Peyer's patch (tissue), 4 donors: Measurements from ENCODE around the gene RPL3.

Experiments
- CTCF ChIP-seq, 6 experiments: fragments of 450-650 bp in 4 of 6; fragments of 200-600 bp in 2 of 6; sonication (generic) in 1 of 6; IDR thresholded peaks; one replicate each; pipeline ENCODE4 v1.5.1; 2017 to 2019; ENCODE audit warnings: antibody characterized with exemption in 6 of 6, mild to moderate bottlenecking in 3 of 6, moderate library complexity in 1 of 6
- POLR2A ChIP-seq, 2 donors: fragments of 450-650 bp; IDR thresholded peaks; one replicate each; pipeline ENCODE4 v1.5.1; 2017; ENCODE audit warnings: antibody characterized with exemption in 2 of 2, mild to moderate bottlenecking in 2 of 2, moderate library complexity in 2 of 2

- TF ChIP-seq POLR2A (IDR thresholded peaks at IDR 0.05) (no peak), CTCF (IDR thresholded peaks at IDR 0.05) (no peak)
Observed at GRCh38 chr22:39327995-39328754, 8.8 kb upstream of the RPL3 start.
